Memory B cell (primary cell): ENCODE measurements around the gene TMA7.
A peak's percentile ranks its signal among the peaks of the same experiment; 100 is the strongest.
"Not testable (repeated sequence)": the region's sequence is repeated elsewhere in the genome, so short reads cannot be mapped to it uniquely, and the experiment has no call there.

Experiments
- ATAC-seq: fragments of 150-1000 bp; cut with Tn5 transposase; 2 replicates; pipeline ENCODE4 v1.10.0; 2021; ENCODE audit warnings: low read depth, mild to moderate bottlenecking, moderate library complexity
- DNase-seq, 2 donors: peaks; one replicate each; pipeline ENCODE4 v3.0.0; 2022; ENCODE audit warnings: low spot score in 2 of 2
- H3K27ac Mint-ChIP-seq: one replicate; pipeline ENCODE4 v1.8.0; 2022; ENCODE audit warnings: mild to moderate bottlenecking, moderate library complexity, mixed read lengths
- H3K27me3 Mint-ChIP-seq: one replicate; pipeline ENCODE4 v1.8.0; 2022; ENCODE audit warnings: mixed read lengths
- H3K36me3 Mint-ChIP-seq: one replicate; pipeline ENCODE4 v1.8.0; 2022; ENCODE audit warnings: mild to moderate bottlenecking, mixed read lengths
- H3K4me1 Mint-ChIP-seq: one replicate; pipeline ENCODE4 v1.8.0; 2022; ENCODE audit warnings: mixed read lengths
- H3K4me3 Mint-ChIP-seq: one replicate; pipeline ENCODE4 v1.8.0; 2022; ENCODE audit warnings: mild to moderate bottlenecking, moderate library complexity, mixed read lengths
- H3K9me3 Mint-ChIP-seq: one replicate; pipeline ENCODE4 v1.8.0; 2022; ENCODE audit warnings: mixed read lengths

The TMA7 gene

GRCh38 chr3:48468329-48468731, 28.3 kb downstream of the TMA7 start:
- Mint-ChIP-seq H3K4me3 (peak overlapping the region; percentile 93), H3K36me3 (peaks cover 10% of the 10 kb centered on the region), H3K4me1 (peaks cover 36% of the 10 kb centered on the region), H3K27ac (peak overlapping the region; percentile 95), H3K27me3 (no peaks in the 10 kb centered on the region), H3K9me3 (no peaks in the 10 kb centered on the region)
- DNase-seq (no peak), ATAC-seq (no peak)

- DNase-seq, result no peak
- Mint-ChIP-seq H3K4me3 (peak overlapping the region; percentile 53), H3K4me1 (peaks cover 38% of the 10 kb centered on the region), H3K36me3 (peaks cover 10% of the 10 kb centered on the region), H3K9me3 (no peaks in the 10 kb centered on the region), H3K27me3 (no peaks in the 10 kb centered on the region), H3K27ac (peak overlapping the region; percentile 90)
- no peak for ATAC-seq
Observed at GRCh38 chr3:48469046-48469915, 29.2 kb downstream of the TMA7 start.

GRCh38 chr3:48470286-48470685, 30.2 kb downstream of the TMA7 start:
- peak overlapping the region; percentile 53 for H3K4me3 Mint-ChIP-seq
- peak overlapping the region; percentile 90 for H3K27ac Mint-ChIP-seq
- H3K36me3 Mint-ChIP-seq, result peaks cover 10% of the 10 kb centered on the region
- H3K9me3 Mint-ChIP-seq, result no peaks in the 10 kb centered on the region
- H3K4me1 Mint-ChIP-seq, result peaks cover 39% of the 10 kb centered on the region
- no peaks in the 10 kb centered on the region for H3K27me3 Mint-ChIP-seq
- ATAC-seq (no peak), DNase-seq (no peak)

- H3K27me3 Mint-ChIP-seq, result no peaks in the 10 kb centered on the region
- H3K9me3 Mint-ChIP-seq, result no peaks in the 10 kb centered on the region
- DNase-seq (no peak), ATAC-seq (no peak)
- H3K4me1 Mint-ChIP-seq, result peaks cover 32% of the 10 kb centered on the region
- peaks cover 10% of the 10 kb centered on the region for H3K36me3 Mint-ChIP-seq
- H3K4me3 Mint-ChIP-seq, result peak overlapping the region; percentile 89
- peak overlapping the region; percentile 95 for H3K27ac Mint-ChIP-seq
Observed at GRCh38 chr3:48472673-48472922, 32.5 kb downstream of the TMA7 start.

GRCh38 chr3:48472923-48473616, 33.0 kb downstream of the TMA7 start:
- Mint-ChIP-seq H3K9me3 (no peaks in the 10 kb centered on the region), H3K4me1 (peaks cover 31% of the 10 kb centered on the region), H3K27ac (peak overlapping the region; percentile 95), H3K27me3 (no peaks in the 10 kb centered on the region), H3K4me3 (peak overlapping the region; percentile 89), H3K36me3 (peaks cover 8% of the 10 kb centered on the region)
- ATAC-seq, result peak; percentile 87
- peak; percentile 82 to 94 for DNase-seq

- H3K27me3 Mint-ChIP-seq, result no peaks in the 10 kb centered on the region
- H3K4me3 Mint-ChIP-seq, result peak overlapping the region; percentile 89
- no peaks in the 10 kb centered on the region for H3K9me3 Mint-ChIP-seq
- ATAC-seq, result no peak
- DNase-seq, result no peak
- H3K4me1 Mint-ChIP-seq, result peaks cover 32% of the 10 kb centered on the region
- H3K36me3 Mint-ChIP-seq, result peaks cover 8% of the 10 kb centered on the region
- H3K27ac Mint-ChIP-seq, result peak overlapping the region; percentile 95
Observed at GRCh38 chr3:48473617-48473952, 33.5 kb downstream of the TMA7 start.

GRCh38 chr3:48474031-48474430, 34.0 kb downstream of the TMA7 start:
- not testable (repeated sequence) for DNase-seq, H3K36me3 Mint-ChIP-seq, ATAC-seq, H3K27ac Mint-ChIP-seq, H3K9me3 Mint-ChIP-seq, H3K27me3 Mint-ChIP-seq, H3K4me3 Mint-ChIP-seq
- H3K4me1 Mint-ChIP-seq, result peaks cover 34% of the 10 kb centered on the region

GRCh38 chr3:48474619-48475018, 34.6 kb downstream of the TMA7 start:
- Mint-ChIP-seq H3K9me3 (no peaks in the 10 kb centered on the region), H3K36me3 (peaks cover 3% of the 10 kb centered on the region), H3K27ac (peak overlapping the region; percentile 43), H3K4me3 (no peak overlapping the region), H3K4me1 (peaks cover 33% of the 10 kb centered on the region), H3K27me3 (no peaks in the 10 kb centered on the region)
- ATAC-seq, result no peak
- no peak for DNase-seq

GRCh38 chr3:48475188-48475587, 35.1 kb downstream of the TMA7 start:
- DNase-seq (no peak), ATAC-seq (no peak)
- Mint-ChIP-seq H3K9me3 (no peaks in the 10 kb centered on the region), H3K36me3 (no peaks in the 10 kb centered on the region), H3K27me3 (no peaks in the 10 kb centered on the region), H3K4me1 (peaks cover 29% of the 10 kb centered on the region), H3K4me3 (no peak overlapping the region), H3K27ac (peak overlapping the region; percentile 43)

GRCh38 chr3:48476426-48477053, 36.5 kb downstream of the TMA7 start:
- Mint-ChIP-seq H3K9me3 (no peaks in the 10 kb centered on the region), H3K4me1 (peaks cover 29% of the 10 kb centered on the region), H3K4me3 (no peak overlapping the region), H3K27me3 (no peaks in the 10 kb centered on the region), H3K36me3 (no peaks in the 10 kb centered on the region), H3K27ac (peak overlapping the region; percentile 35)
- DNase-seq (no peak), ATAC-seq (no peak)

- Mint-ChIP-seq H3K9me3 (no peaks in the 10 kb centered on the region), H3K36me3 (no peaks in the 10 kb centered on the region), H3K27ac (peak overlapping the region; percentile 89), H3K4me1 (peaks cover 26% of the 10 kb centered on the region), H3K4me3 (peak overlapping the region; percentile 64), H3K27me3 (no peaks in the 10 kb centered on the region)
- ATAC-seq (no peak), DNase-seq (no peak)
Observed at GRCh38 chr3:48477959-48478520, 38.0 kb downstream of the TMA7 start.

GRCh38 chr3:48478626-48479555, 38.8 kb downstream of the TMA7 start:
- DNase-seq (no peak), ATAC-seq (peak; percentile 94)
- no peaks in the 10 kb centered on the region for H3K9me3 Mint-ChIP-seq
- H3K27me3 Mint-ChIP-seq, result no peaks in the 10 kb centered on the region
- H3K4me3 Mint-ChIP-seq, result peak overlapping the region; percentile 64
- H3K27ac Mint-ChIP-seq, result peak overlapping the region; percentile 89
- H3K4me1 Mint-ChIP-seq, result peaks cover 21% of the 10 kb centered on the region
- no peaks in the 10 kb centered on the region for H3K36me3 Mint-ChIP-seq

- not testable (repeated sequence) for H3K36me3 Mint-ChIP-seq, H3K9me3 Mint-ChIP-seq, H3K27ac Mint-ChIP-seq, ATAC-seq, DNase-seq, H3K4me3 Mint-ChIP-seq, H3K27me3 Mint-ChIP-seq
- H3K4me1 Mint-ChIP-seq, result peaks cover 17% of the 10 kb centered on the region
Observed at GRCh38 chr3:48480891-48481290, 40.8 kb downstream of the TMA7 start.
